ENCODE measurements around the gene IFNG. TPM values are rescaled to one million over a fixed set of nuclear protein-coding genes. Genes with fewer than 3 reads are reported as not detected.

The IFNG gene
- total RNA-seq, 1 donor from 2014 or later, result 0.51 TPM

DNA sequence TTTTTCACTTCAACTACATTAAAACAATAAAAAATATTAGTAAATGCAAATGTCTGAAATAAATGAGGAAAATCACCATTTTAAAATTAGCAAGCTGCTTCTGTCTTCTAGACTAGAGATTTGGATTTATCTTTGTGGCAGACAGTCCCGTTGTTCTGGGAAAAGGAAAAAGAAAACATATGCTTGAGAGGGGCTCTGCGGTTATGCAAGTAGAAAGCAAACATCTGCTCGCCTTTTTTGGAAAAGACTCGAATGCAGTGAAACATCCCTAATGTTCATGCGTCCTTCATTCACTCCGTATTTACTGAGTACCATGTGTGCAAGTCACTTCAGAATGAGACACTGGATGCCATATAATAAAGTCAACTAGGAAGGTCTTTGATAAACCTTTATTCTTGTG, 44.9 kb downstream of the IFNG start:
- DNase-seq, result no peak

DNA sequence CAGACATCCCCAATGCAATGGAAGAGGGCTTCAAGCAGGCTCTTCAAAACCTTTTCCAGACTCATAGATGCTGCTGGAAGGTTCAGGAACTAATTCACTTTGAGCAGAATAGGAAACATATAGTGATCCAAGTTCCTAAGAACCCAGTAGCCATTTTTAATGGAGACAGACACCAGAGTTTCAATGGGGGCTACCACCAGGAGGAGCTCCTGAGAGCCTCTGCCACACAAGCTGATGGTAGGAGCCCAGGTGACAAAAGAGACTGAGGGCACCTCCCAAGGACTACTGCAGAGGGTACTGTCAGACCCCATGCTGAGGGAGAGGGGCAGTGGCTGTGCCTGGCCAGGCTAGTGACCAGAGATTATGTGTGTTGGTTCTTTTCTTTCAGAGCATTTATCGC, 45.9 kb downstream of the IFNG start:
- DNase-seq, result no peak

DNA sequence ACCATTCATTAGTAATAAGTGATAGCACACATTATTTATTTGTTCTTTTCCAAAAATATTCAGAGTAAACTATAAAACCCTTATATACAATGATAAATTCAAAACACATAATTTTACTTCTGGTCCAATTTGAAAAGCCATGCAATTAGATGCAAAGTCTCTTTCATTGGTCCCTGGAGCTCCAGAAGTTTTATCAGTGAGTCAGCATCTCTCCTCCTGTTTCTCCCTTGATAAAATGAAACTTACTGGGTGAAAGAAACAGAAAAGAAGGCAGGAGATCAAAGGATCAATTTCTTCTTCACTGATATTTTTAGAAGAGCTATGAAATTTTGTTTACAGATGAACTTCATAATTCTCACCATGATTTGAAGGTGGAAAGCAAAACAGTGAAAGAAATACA, 47.5 kb downstream of the IFNG start:
- no peak for DNase-seq

DNA sequence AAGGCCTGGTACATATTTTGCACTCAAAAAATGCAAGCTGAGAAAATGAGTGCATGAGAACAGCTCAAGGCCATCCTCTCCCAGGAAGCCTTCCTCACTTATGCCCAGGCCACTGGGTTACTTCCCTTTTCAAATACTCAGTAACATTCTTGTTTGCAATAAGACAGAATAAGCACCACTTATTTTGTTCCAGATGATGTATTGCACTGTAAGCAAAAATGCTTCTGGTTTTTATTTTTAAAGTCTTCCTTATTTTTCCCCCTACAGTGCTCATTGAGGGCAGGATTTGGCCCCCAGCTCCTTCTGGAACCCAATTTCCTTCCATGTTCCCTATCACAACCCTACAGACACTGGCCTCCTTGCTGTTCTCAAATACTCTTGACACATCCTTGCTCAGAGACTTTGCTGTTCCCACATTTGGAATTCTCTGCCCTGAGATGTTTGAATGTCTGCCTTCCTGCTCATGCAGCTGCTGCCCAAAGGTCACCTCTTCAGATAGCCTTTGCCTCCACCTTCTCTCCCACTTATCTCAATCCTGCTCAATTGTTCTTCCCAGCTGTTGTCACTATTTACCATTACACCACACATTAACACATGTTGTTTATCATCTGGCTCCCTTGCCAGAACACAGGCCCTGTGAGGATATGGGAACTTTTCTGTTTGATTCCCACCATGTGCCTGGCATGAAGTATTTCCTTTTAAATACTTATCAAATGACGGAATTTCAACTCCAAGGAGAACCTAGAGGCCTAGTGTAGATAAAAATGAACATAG, 49.9 kb downstream of the IFNG start:
- peak; percentile 4 for DNase-seq

DNA sequence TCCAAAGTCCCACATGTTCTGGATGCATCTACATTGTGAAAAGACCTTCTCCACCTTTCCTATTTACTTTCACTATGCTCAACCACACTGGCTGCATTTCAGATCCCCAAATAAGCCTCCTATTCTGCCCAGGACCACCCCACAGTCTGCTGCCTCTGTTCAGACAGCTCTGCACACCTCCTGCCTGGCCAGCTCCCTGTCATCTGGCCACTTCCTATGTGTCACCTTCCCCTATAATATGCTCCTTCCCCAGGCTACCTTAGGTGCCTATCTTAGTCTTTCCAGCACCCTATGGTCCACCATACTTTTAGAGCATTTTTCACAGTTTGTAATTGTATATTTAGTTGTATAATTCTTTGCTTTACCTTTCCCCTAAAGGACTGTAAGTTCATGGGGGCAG, 50.5 kb downstream of the IFNG start:
- no peak for DNase-seq

DNA sequence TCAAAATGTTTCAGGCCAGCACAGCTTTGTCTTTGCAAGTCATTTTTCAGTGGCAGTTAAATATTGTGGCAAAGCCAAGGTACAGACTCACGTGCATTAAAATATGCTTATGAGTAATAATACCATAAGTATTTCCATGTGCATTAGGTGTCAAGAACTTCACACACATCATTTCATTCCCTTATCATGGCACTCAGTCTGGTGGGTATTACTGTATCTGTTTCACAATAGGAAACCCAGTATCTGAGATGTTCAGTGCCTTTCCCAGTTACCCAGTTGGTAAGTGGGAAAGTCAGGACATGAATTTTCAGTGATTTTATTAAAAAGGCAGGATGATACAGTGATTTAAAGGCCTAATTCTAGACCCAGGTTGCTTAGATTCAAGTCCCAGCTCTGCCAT, 52.9 kb downstream of the IFNG start:
- no peak for DNase-seq

DNA sequence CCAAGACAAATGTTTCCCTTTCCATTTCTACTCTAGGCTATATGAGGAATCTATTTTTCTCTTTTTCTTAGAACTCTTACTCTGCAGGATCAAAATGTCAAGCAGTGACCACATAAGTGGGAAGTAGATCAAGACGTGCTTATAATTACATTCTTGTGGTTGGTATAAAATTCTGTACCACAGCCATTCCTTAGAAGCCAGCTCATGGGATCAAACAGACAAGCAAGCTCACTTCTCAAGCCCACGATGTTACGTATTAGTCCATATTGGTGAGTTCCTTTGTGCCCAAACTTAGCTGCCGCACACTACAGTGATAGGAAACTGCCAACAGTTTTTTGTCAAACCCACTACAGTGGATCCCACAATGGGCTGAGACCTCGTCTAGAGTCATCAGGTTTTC, 53.4 kb downstream of the IFNG start:
- DNase-seq, result no peak

Other genes with a start within 250 kb of the IFNG start
- 3.3 TPM for gene IFNG-AS1, start 170.3 kb downstream of the IFNG start, total RNA-seq
- not detected for gene IL26, start 66.1 kb upstream of the IFNG start, total RNA-seq
- gene IL22, start 93.9 kb upstream of the IFNG start, total RNA-seq, result not detected
- 21.2 TPM for gene MDM1, start 172.6 kb upstream of the IFNG start, total RNA-seq

All from tongue (tissue), 2 donors.